Vagina (tissue), 2 donors: ENCODE data around the gene COBL.

Experiments
- POLR2A ChIP-seq, 2 donors: fragments of 450-650 bp; IDR thresholded peaks; one replicate each; pipeline ENCODE4 v1.6.1; 2017; ENCODE audit warnings: antibody characterized with exemption in 2 of 2, mild to moderate bottlenecking in 2 of 2, moderate library complexity in 2 of 2
- POLR2AphosphoS5 ChIP-seq, 2 donors: sonication (generic); formaldehyde crosslinking; IDR thresholded peaks; one replicate each; pipeline ENCODE4 v1.9.0; 2017; ENCODE audit warnings: antibody characterized with exemption in 2 of 2, mild to moderate bottlenecking in 2 of 2, low read depth in 1 of 2; ENCODE audit not compliant: insufficient read depth in 1 of 2
- TF ChIP-seq, protein P1 (sequence below), 3 experiments: fragments of 450-650 bp in 2 of 3; fragments of 200-600 bp in 1 of 3; sonication (generic) in 1 of 3; IDR thresholded peaks; one replicate each; pipeline ENCODE4 v1.5.1; 2017 to 2019; ENCODE audit warnings: antibody characterized with exemption in 3 of 3, mild to moderate bottlenecking in 2 of 3, moderate library complexity in 2 of 3

DNA sequence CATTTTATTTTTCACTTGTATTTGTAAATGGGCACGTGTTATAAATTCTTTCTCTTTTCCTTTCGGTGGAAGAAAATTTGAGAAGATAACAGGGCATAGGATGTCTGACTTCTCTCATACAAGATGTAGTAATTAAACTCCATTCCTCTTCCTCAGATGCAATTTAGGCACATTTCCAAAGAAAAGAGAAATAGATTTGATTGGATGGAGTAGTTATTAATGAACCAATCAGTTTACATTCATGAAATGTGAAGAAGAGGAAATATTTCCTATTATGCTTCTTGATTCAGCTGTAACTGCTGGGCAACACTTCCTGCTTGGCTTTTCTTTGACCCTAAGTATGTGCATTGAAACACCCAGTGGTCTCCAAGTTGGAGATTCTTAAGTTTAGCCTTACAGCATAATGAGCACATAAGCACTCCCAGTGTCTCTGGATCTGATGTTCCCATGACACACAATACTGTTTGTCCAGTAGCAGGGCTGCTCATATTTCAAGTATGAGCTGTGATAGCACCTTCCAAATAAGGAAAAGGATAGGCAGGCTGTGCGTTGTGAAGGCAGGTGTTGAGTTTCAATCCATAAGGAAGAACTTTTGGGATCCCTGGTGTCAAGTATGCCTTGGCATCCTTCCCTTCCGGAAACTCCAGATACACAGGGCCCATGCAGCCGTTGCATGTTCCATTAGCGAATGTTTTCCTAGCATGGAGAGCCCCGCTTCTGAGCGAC lies 33.4 kb upstream of the COBL start:
- TF ChIP-seq POLR2A (IDR thresholded peaks at IDR 0.05) (no peak), POLR2AphosphoS5 (IDR thresholded peaks at IDR 0.05; ENCODE audit: insufficient read depth in 1 of 2, low read depth in 1 of 2) (no peak)
- TF ChIP-seq, protein P1, sequence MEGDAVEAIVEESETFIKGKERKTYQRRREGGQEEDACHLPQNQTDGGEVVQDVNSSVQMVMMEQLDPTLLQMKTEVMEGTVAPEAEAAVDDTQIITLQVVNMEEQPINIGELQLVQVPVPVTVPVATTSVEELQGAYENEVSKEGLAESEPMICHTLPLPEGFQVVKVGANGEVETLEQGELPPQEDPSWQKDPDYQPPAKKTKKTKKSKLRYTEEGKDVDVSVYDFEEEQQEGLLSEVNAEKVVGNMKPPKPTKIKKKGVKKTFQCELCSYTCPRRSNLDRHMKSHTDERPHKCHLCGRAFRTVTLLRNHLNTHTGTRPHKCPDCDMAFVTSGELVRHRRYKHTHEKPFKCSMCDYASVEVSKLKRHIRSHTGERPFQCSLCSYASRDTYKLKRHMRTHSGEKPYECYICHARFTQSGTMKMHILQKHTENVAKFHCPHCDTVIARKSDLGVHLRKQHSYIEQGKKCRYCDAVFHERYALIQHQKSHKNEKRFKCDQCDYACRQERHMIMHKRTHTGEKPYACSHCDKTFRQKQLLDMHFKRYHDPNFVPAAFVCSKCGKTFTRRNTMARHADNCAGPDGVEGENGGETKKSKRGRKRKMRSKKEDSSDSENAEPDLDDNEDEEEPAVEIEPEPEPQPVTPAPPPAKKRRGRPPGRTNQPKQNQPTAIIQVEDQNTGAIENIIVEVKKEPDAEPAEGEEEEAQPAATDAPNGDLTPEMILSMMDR (IDR thresholded peaks at IDR 0.05) = no peak
